Mesendoderm (in vitro differentiated cells): Measurements from ENCODE around the gene NR2C2AP. TPM values are rescaled to one million over a fixed set of nuclear protein-coding genes. Genes with fewer than 3 reads are reported as not detected.

Experiments used
- DNase-seq: peaks from one replicate; pipeline ENCODE4 v3.0.0; 2013
- H2AK5ac ChIP-seq: 2 replicates; pipeline ENCODE4 v1.6.1; 2013; ENCODE audit warnings: low read length, inconsistent platforms
- H2BK120ac ChIP-seq: 2 replicates; pipeline ENCODE4 v1.6.1; 2013; ENCODE audit warnings: low read depth, mild to moderate bottlenecking, low read length, moderate library complexity, mixed read lengths
- H2BK15ac ChIP-seq: replicated peaks from 2 replicates; pipeline ENCODE4 v1.6.1; 2013; ENCODE audit warnings: low read depth, mild to moderate bottlenecking, moderate library complexity
- H2BK5ac ChIP-seq: 2 replicates; pipeline ENCODE4 v1.6.1; 2013; ENCODE audit warnings: low read length, inconsistent platforms
- H3K18ac ChIP-seq: 2 replicates; pipeline ENCODE4 v1.6.1; 2013; ENCODE audit warnings: mild to moderate bottlenecking, low read length, mixed read lengths
- H3K23ac ChIP-seq: one replicate; pipeline ENCODE4 v1.6.1; 2013; ENCODE audit warnings: low read length
- H3K27ac ChIP-seq: 2 replicates; pipeline ENCODE4 v1.5.1; 2013; ENCODE audit warnings: low read depth, mild to moderate bottlenecking, inconsistent platforms, low read length, moderate library complexity
- H3K27me3 ChIP-seq: 2 replicates; pipeline ENCODE4 v1.6.1; 2013; ENCODE audit warnings: low read length, control low read depth, mild to moderate bottlenecking, inconsistent platforms; ENCODE audit not compliant: insufficient read depth, poor library complexity
- H3K36me3 ChIP-seq: 2 replicates; pipeline ENCODE4 v1.6.1; 2013; ENCODE audit warnings: low read length, inconsistent platforms; ENCODE audit not compliant: control insufficient read depth, insufficient read depth
- H3K4ac ChIP-seq: one replicate; pipeline ENCODE4 v1.6.1; 2013; ENCODE audit warnings: low read depth, mild to moderate bottlenecking, low read length, moderate library complexity
- H3K4me1 ChIP-seq: 2 replicates; pipeline ENCODE4 v1.6.1; 2013; ENCODE audit warnings: low read depth, low read length, inconsistent platforms; ENCODE audit not compliant: control insufficient read depth
- H3K4me2 ChIP-seq: 2 replicates; pipeline ENCODE4 v1.6.1; 2013; ENCODE audit warnings: low read length
- H3K4me3 ChIP-seq: 2 replicates; pipeline ENCODE4 v1.5.1; 2013; ENCODE audit warnings: mild to moderate bottlenecking, low read length
- H3K56ac ChIP-seq: one replicate; pipeline ENCODE4 v1.6.1; 2013; ENCODE audit warnings: low read length
- H3K79me1 ChIP-seq: 2 replicates; pipeline ENCODE4 v1.6.1; 2013; ENCODE audit warnings: low read length, inconsistent platforms
- H3K79me2 ChIP-seq: 2 replicates; pipeline ENCODE4 v1.6.1; 2013; ENCODE audit warnings: mild to moderate bottlenecking, low read length; ENCODE audit not compliant: control insufficient read depth, insufficient read depth
- H3K9ac ChIP-seq: 2 replicates; pipeline ENCODE4 v1.6.1; 2013; ENCODE audit warnings: low read length, inconsistent platforms
- H4K5ac ChIP-seq: one replicate; pipeline ENCODE4 v1.6.1; 2013; ENCODE audit warnings: low read length
- H4K8ac ChIP-seq: one replicate; pipeline ENCODE4 v1.6.1; 2013; ENCODE audit warnings: low read depth, mild to moderate bottlenecking, control low read depth, low read length, moderate library complexity
- WGBS: extraction: QIAGEN DNeasy Blood & Tissue Kit; methylation state at CpG from one replicate; pipeline ENCODE4 v1.1.7; 2013; ENCODE audit warnings: low lambda C conversion rate, missing lambda C conversion rate; ENCODE audit not compliant: insufficient coverage; ENCODE audit errors: extremely low coverage; 5-methylcytosine and 5-hydroxymethylcytosine counted together
- small RNA-seq: library from polyadenylated mRNA; stranded (forward); fragments of <200 nt; extraction: miRNeasy Mini kit (QIAGEN cat#:217004); gene quantifications from one replicate; pipeline ENCODE3, GENCODE V24; 2013; ENCODE audit not compliant: insufficient read depth

The NR2C2AP gene

GRCh38 chr19:19155495-19156219 is 47.6 kb downstream of the NR2C2AP start:
- no peak overlapping the region for H3K4me2 ChIP-seq
- H3K27me3 ChIP-seq = no peaks in the 10 kb centered on the region
- H3K18ac ChIP-seq = no peak overlapping the region
- no peak overlapping the region for H3K56ac ChIP-seq
- H2AK5ac ChIP-seq = no peak overlapping the region
- H3K4me1 ChIP-seq = no peaks in the 10 kb centered on the region
- no peak overlapping the region for H2BK15ac ChIP-seq
- DNase-seq = no peak
- H4K8ac ChIP-seq = no peak overlapping the region
- H3K36me3 ChIP-seq = no peaks in the 10 kb centered on the region
- no peak overlapping the region for H2BK5ac ChIP-seq
- H3K9ac ChIP-seq = no peak overlapping the region
- no peak overlapping the region for H4K5ac ChIP-seq
- no peaks in the 10 kb centered on the region for H3K79me2 ChIP-seq
- no peaks in the 10 kb centered on the region for H3K79me1 ChIP-seq
- no peak overlapping the region for H2BK120ac ChIP-seq
- no CpG with 5 or more reads among the region's 10 CpGs for WGBS
- no peak overlapping the region for H3K27ac ChIP-seq
- H3K4ac ChIP-seq = no peak overlapping the region
- H3K4me3 ChIP-seq = no peak overlapping the region
- H3K23ac ChIP-seq = no peak overlapping the region

DNA sequence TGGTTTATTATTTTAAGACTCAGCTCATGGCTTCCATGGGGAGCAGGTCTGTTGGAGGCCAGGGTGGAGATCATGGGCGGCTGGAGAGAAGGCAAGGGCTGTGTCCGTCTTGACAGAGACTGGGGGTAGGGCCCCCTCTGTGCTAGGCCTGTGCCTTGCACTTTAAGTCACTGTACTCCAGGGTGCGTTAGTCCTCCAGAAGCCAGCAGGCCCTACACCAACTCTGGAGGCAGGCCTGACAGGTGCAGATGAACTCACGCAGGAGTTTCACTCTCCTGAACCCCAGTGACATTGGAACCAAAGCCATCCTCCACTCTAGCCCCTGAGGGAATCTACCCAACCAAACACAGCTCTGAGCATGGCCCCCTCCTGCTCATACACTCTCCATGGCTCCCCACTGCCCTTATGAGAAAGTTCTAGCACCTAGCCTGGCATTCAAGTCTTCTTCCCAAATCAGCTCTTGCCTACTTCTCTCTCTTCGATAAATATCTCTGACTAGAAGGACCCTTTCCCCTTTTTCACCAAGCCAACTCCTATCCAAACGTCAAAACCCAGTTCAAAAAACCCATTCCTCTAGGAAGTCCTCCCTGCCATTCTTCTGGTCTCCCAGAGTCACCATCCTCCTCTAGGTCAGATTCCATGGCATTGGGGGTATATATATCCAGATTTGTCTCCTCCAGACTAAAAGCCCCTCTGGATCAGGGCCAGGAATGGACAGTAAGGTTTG is 48.3 kb downstream of the NR2C2AP start:
- H3K56ac ChIP-seq = no peak overlapping the region
- no peak overlapping the region for H3K9ac ChIP-seq
- H3K4me2 ChIP-seq = no peak overlapping the region
- no peak overlapping the region for H3K18ac ChIP-seq
- no peak overlapping the region for H4K8ac ChIP-seq
- no peak overlapping the region for H2AK5ac ChIP-seq
- H3K4ac ChIP-seq = no peak overlapping the region
- H3K36me3 ChIP-seq = no peaks in the 10 kb centered on the region
- no peaks in the 10 kb centered on the region for H3K4me1 ChIP-seq
- H3K27ac ChIP-seq = no peak overlapping the region
- H3K27me3 ChIP-seq = no peaks in the 10 kb centered on the region
- no CpG with 5 or more reads among the region's 6 CpGs for WGBS
- no peak overlapping the region for H2BK15ac ChIP-seq
- no peak overlapping the region for H3K4me3 ChIP-seq
- no peaks in the 10 kb centered on the region for H3K79me1 ChIP-seq
- H2BK120ac ChIP-seq = no peak overlapping the region
- H3K23ac ChIP-seq = no peak overlapping the region
- DNase-seq = no peak
- H3K79me2 ChIP-seq = no peaks in the 10 kb centered on the region
- no peak overlapping the region for H4K5ac ChIP-seq
- no peak overlapping the region for H2BK5ac ChIP-seq

DNA sequence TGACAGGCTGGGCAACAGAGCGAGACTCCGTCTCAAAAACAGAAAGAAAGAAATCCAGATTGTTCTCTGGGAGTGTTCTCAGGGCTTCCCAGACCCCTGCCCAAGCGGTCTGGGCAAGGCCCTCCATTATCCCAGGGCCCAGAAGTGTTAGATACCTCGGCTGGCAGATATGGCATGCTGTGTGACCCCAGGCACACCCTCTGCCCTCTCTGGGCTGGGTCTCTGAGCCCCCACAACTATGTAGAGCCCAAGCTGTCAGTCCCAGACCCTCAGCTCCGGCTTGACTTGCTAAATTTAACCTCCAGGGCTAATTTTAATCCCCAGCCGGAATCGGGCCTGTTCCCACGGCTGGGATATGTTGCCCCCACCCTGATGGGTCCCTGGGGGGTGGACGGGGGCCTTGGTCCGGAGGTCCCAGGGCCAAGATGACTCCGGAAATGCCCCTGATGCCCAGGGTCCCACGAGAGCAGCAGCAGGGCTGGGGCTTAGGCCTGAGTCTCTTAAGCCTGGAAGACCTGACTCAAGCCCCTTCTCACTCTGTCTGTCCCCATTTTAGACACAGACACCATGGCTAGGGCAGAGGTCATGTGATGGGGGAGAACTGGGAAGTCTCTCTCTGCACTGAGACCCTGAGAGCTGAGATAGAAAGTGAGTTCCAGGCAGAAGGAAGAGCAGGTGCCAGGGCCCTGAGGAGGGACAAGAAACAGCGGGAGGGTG is 50.4 kb downstream of the NR2C2AP start:
- H2BK5ac ChIP-seq = no peak overlapping the region
- H3K56ac ChIP-seq = no peak overlapping the region
- no peak overlapping the region for H4K5ac ChIP-seq
- no peak overlapping the region for H2BK15ac ChIP-seq
- WGBS = no CpG with 5 or more reads among the region's 13 CpGs
- H3K23ac ChIP-seq = no peak overlapping the region
- no peaks in the 10 kb centered on the region for H3K79me1 ChIP-seq
- no peak overlapping the region for H3K18ac ChIP-seq
- no peak overlapping the region for H3K4ac ChIP-seq
- no peaks in the 10 kb centered on the region for H3K36me3 ChIP-seq
- no peak overlapping the region for H3K9ac ChIP-seq
- no peak overlapping the region for H3K27ac ChIP-seq
- no peak overlapping the region for H3K4me2 ChIP-seq
- H4K8ac ChIP-seq = no peak overlapping the region
- H2AK5ac ChIP-seq = no peak overlapping the region
- H2BK120ac ChIP-seq = no peak overlapping the region
- H3K27me3 ChIP-seq = no peaks in the 10 kb centered on the region
- no peak overlapping the region for H3K4me3 ChIP-seq
- DNase-seq = no peak
- no peaks in the 10 kb centered on the region for H3K79me2 ChIP-seq
- H3K4me1 ChIP-seq = no peaks in the 10 kb centered on the region

DNA sequence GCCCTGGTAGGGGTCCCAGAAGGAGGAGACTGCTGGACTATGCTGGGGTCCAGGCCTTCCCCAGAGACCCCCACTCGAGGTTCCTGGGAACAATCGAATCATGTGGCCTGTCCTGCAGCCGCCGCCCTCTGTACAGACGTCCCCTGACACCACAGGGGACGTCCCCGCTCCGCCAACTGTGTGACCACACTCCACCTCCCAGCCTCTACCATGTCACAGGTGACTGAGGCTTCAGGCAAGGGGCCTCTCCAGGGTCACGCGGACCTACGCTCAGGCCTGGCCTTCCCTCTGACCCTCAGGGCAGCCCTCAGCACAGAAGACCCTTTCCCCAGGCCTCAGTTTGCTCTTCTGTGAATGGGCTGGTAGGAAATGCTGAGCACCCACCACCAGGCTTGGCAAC is 51.8 kb downstream of the NR2C2AP start:
- H3K56ac ChIP-seq = no peak overlapping the region
- H2BK120ac ChIP-seq = no peak overlapping the region
- DNase-seq = no peak
- H4K8ac ChIP-seq = no peak overlapping the region
- no peak overlapping the region for H3K27ac ChIP-seq
- no peak overlapping the region for H3K4me3 ChIP-seq
- no peaks in the 10 kb centered on the region for H3K4me1 ChIP-seq
- H3K36me3 ChIP-seq = no peaks in the 10 kb centered on the region
- H3K9ac ChIP-seq = no peak overlapping the region
- H3K4me2 ChIP-seq = no peak overlapping the region
- no peaks in the 10 kb centered on the region for H3K79me2 ChIP-seq
- H4K5ac ChIP-seq = no peak overlapping the region
- no peaks in the 10 kb centered on the region for H3K79me1 ChIP-seq
- no CpG with 5 or more reads among the region's 11 CpGs for WGBS
- H2BK5ac ChIP-seq = no peak overlapping the region
- no peak overlapping the region for H2AK5ac ChIP-seq
- no peak overlapping the region for H2BK15ac ChIP-seq
- H3K23ac ChIP-seq = no peak overlapping the region
- H3K18ac ChIP-seq = no peak overlapping the region
- H3K4ac ChIP-seq = no peak overlapping the region
- H3K27me3 ChIP-seq = no peaks in the 10 kb centered on the region

Small RNA genes lying within 50 kb of the gene (small RNA-seq; reads per million reads assigned to genes)
- not detected for gene RNU6-1028P
